ENCODE measurements around the gene NDUFAF3.

GRCh38 chr3:49018707-49019006, 3.3 kb upstream of the NDUFAF3 start:
- TF ChIP-seq REST (IDR thresholded peaks at IDR 0.05): no peak
- no peak for TF ChIP-seq MAX (IDR thresholded peaks at IDR 0.05)
- no peak for TF ChIP-seq CTCF (IDR thresholded peaks at IDR 0.05; ENCODE audit: low read depth, low read length, missing input control)
- no peak for TF ChIP-seq EGR1 (IDR thresholded peaks at IDR 0.05; ENCODE audit: low read depth in 2 of 2)
- TF ChIP-seq ZBTB33 (IDR thresholded peaks at IDR 0.05): no peak
- no peak for TF ChIP-seq TAF1 (conservative IDR thresholded peaks at IDR 0.05)
- TF ChIP-seq JUND (IDR thresholded peaks at IDR 0.05): no peak
- no peak for TF ChIP-seq RAD21 (IDR thresholded peaks at IDR 0.05)
- no peak for TF ChIP-seq FOXA1 (IDR thresholded peaks at IDR 0.05)
- no peak for TF ChIP-seq YY1 (IDR thresholded peaks at IDR 0.05)
- TF ChIP-seq SP1 (IDR thresholded peaks at IDR 0.05): no peak
- TF ChIP-seq GABPA (IDR thresholded peaks at IDR 0.05 in 1 of 2, conservative IDR thresholded peaks at IDR 0.05 in 1 of 2): peak in 1 of 2 donors; percentile 64
